GM21526 (cell line): ENCODE measurements around the gene TF.
"Not testable (repeated sequence)": the region's sequence is repeated elsewhere in the genome, so short reads cannot be mapped to it uniquely, and the experiment has no call there.

Experiments
- ATAC-seq: cut with Tn5 transposase; IDR thresholded peaks from one replicate; pipeline ENCODE4 v1.9.1; 2021; ENCODE audit warnings: moderate library complexity; ENCODE audit not compliant: unreplicated experiment, low FRiP score

Gene TF

GRCh38 chr3:133745981-133746711 is at the start of gene TF:
TF (plus strand) TSS chr3:133746393; CDS start chr3:133746441, 48 bp downstream.
- ATAC-seq = no peak

GRCh38 chr3:133697960-133698359 is 48.2 kb upstream of the TF start:
- no peak for ATAC-seq

- ATAC-seq = no peak
These were observed 46.7 kb upstream of the TF start for GRCh38 chr3:133699467-133699866.

GRCh38 chr3:133699903-133700302 is 46.3 kb upstream of the TF start:
- ATAC-seq = no peak

- no peak for ATAC-seq
These were observed 45.8 kb upstream of the TF start for GRCh38 chr3:133700351-133700750.

DNA sequence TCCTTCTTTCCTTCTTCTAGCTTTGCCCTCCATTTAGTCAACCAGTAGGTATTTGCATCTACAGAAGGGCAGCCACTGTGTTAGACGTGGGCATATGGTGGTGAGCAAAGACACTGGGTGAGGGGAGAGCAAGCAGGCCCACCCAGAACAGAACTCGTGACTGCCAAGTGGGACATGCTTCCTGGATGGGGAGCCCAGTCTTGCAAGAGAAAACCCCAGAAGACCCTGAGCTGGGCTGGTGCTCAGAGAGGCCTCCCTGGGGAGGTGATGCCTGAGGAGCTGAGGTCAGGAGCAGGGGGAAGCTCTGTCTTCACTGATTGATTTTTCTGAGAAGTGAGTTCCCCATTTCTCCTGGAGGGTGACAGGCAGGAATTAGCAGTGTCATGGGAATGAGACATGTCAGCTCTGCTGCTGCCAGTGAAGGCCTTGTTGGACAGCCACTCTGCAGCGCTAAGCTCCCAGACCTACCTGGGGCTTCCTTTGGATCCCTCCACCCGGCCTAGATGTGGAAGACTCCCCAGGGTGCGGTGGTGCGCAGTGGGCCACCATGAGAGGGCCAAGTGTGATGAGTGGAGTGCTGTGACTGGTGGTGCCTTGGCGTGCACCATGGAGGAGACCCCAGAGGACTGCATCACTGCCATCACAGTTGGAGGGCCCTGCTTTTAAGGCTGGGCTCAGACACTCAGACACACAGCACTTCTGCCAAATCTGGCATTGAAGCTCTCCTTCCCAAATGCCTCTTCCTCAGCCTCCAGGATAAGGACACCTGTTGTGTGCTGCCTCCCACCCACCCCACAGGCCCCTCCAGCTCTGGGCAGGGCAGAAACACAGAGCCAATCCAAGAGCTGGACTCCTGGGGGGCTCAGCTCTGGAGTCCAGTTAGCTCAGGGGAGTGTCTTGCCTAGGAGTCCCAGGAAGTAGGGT is 44.5 kb upstream of the TF start:
- ATAC-seq = no peak

DNA sequence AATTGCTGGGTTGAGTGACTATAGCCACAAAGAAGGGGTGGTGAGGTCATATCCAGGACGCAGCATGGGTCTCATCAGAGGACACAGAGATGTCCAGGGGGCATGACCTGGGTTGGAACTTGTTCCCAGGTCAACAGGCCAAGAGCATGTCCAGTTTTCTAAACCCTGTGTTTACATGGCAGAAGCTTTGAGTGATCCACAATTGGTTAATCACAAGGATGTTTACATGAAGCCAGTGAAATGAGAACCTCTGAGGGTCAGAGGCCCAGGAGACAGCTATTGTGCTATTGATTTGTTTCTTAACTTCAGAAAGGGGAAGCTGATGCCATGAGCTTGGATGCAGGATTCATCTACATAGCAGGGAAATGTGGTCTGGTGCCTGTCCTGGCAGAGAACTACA is 42.3 kb upstream of the TF start:
- no peak for ATAC-seq

DNA sequence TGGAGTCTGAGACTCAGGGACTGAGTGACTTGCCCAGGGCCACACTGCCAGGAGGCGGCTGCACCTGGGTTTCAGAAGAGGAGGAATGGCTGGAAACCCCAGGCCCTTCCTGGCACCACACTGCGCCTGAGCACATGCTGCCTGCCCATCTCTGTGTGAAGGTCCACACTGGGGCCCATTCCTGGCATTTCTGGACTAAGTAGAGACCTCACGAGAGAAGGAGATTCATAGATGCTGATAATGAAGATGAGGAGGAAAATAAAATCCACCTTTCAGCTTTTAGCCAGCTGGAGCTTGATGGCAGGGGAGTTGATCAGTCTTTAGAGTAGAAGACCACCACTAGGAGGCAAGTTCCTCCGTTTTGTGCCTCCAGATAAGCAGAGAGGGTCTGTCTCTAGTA is 40.2 kb upstream of the TF start:
- ATAC-seq = no peak

DNA sequence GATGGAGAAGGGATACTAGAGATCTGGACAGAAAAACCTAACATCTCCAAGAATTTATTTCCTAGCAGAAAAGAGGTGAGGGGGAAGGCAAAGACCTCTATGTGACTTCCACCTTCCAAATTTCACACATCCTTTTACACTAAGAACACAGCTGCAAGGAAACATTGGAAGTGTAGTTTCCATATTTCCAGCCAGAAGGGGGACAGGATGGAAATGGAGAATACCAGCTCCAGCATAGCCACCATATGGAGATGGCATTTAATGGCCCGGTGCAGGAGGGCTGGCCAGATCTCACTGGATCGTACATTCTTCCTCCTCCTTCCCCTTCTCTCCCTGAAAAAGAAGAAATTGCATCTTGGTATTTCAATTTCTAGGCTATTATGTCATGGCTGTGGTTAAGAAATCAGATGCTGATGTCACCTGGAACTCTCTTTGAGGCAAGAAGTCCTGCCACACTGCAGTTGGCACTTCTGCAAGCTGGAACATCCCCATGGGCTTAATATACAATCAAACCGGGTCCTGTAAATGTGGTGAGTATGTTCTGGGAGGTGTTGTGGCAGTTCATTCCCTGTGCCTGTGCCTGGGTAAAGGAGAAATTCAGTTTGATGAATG is 36.9 kb upstream of the TF start:
- no peak for ATAC-seq

GRCh38 chr3:133711013-133711412 is 35.2 kb upstream of the TF start:
- ATAC-seq = no peak

- no peak for ATAC-seq
These were observed 34.2 kb upstream of the TF start for GRCh38 chr3:133712017-133712416.

DNA sequence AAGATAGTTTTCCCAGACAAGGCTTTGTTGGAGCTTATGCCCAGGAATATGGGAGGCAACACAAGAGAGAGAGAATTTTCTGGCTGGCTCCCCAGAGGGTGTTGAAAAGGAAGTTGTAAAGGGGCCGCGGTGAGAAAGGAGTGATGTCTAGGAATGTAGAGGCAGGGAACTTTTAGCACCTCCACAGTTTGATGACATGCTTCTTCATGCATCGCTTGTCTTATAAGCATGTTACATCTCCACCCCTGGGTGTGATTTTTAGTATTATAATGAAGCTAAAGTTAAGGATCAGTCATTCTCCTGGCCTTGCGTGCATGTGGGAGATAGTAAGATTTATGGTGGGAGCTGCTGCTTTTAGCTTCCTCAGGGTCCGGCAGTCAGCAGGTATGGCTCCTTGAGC is 32.8 kb upstream of the TF start:
- ATAC-seq = no peak

DNA sequence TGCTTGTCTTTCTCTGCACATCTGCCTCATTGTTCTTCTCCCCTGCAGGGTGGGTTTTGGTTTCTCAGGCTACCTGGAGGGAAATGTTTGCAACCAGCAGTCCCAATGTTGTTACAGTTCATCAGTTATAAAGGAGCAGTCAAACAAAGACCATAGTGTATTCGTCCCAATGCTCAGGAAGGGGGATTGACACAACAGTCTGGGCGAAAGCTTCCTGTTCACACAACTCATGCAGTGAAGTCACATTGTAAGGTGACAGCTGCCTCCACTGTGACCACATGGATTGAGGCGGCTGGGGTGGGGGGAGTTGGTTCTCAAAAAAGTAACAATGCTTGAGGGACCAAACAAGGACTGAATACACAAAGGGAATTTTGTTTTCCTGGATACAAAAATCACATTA is 28.8 kb upstream of the TF start:
- no peak for ATAC-seq

DNA sequence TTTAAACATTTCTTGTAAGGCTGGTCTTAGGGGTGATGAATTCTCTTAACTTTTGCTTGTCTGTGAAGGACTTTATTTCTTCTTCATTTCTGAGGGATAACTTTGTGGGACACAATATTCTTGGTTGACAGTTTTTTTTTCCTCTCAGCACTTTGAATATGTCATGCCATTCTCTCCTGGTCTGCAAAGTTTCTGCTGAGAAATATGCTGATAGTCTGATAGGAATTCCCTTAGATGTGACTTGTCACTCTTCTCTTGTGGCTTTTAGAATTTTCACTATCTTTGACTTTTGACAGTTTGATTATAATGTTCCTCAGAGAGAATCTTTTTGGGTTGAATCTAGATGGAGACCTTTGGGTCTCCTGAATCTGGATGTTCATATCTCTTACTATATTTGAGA is 23.3 kb upstream of the TF start:
- ATAC-seq = no peak

DNA sequence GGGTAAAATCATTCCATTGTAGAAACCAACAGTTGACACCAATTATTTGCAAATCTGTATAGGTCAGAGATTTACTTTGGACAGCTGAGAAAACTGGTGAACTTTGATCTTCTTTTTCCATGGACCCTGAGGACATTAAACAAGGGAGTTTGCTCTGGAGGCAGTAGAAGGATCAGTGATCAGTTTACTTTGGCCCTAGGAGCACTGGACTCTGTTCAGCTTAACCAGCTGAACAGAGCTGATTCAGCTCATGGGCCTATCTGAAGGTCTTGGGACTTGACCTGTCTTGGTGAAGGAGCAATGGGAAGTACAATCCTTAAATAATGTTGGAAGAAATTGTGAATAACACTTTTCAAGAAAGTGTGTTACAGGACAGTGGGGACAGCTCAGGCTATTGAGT is 15.2 kb upstream of the TF start:
- ATAC-seq = no peak

DNA sequence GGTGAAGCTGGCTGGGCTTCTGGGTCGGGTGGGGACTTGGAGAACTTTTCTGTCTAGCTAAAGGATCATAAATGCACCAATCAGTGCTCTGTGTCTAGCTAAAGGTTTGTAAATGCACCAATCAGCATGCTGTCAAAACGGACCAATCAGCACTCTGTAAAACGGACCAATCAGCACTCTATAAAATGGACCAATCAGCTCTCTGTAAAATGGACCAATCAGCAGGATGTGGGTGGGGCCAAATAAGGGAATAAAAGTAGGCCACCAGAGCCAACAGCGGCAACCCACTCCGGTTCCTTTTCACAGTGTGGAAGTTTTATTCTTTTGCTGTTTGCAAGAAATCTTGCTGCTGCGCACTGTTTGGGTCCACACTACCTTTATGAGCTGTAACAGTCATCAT is 14.0 kb upstream of the TF start:
- ATAC-seq = not testable (repeated sequence)

DNA sequence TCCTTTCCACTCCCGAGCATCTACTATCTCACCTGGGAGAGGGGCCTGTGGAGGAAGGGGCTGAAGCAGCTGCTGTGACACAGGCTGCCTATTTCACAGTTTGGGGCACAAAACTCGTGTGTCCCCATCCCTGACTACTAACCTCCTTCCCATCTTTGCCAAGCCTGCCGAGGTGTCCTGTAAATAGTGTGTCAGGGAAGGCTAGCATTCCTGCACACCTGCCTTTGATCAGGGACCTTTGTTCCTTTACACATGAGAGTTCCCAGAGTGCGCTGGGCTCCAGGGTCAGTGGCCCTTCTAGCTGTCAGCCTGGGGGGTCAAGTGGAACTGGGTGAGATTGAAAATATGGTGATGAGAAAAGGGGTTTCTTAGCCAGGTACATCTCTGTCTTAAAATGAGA is 13.0 kb upstream of the TF start:
- ATAC-seq = no peak

DNA sequence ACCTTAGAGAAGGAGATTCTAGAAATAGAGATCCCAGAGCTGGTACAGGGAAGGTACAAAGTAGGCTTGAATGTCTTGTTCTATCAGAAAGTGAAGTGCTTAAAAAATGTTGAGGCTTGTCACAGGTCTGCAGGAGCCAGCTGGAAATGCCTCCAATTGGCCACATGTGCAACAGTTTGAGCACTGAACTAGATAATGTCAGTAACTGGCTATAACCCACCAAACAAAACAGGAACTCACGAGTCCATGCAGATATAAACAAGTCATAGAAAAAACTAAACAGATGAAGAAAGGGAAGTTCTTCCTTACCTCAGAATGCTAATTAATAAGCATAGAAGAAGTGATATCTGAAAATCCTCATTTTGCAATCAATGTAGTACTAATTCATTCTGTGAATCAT is 11.9 kb upstream of the TF start:
- ATAC-seq = no peak

- ATAC-seq = no peak
These were observed 3.7 kb upstream of the TF start for GRCh38 chr3:133742351-133743091.

DNA sequence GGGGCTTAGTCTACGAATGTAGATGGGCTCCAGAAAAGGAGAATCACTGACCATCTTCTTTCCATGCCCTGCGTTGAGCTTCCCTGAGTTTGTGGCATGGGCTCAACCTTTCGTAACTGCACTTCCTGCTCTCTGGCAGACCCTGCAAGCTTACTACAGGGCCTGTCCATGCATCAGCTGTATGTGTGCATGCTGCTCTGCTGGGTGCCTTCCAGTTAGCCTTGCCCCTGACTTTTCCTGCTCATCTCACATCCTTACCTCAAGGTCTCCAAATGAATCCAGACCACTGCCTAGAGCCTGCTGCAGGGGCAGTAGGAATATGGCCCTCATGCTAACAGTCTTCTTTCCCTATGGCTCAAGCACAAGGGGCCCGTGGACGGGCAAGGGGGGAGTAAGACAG is 2.0 kb upstream of the TF start:
- no peak for ATAC-seq

DNA sequence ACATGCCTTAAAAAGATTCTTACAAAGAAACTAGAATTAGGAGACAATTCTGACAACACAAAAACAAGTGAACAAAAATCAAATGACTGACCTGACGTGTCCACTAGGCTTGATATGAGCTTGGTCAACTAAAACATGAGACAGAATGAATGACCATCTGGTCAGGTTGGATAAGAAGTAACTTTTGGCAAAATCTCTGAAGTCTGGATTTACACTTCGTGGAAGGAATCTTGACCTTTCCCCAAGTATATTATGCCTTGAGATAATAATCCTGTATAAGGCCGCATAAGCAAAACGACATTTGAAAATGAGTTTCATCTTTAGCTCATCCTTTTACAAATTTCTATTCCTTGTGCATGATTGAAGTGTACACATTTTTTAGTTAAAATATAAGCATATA is 1.1 kb upstream of the TF start:
- no peak for ATAC-seq
